ENCODE data around the gene ZNF221.

GRCh38 chr19:43966079-43966694 lies 15.2 kb downstream of the ZNF221 start:
- no peak for TF ChIP-seq CTCF (IDR thresholded peaks at IDR 0.05)
- TF ChIP-seq POLR2A (IDR thresholded peaks at IDR 0.05), result no peak
